Liver (tissue), 9 donors: ENCODE results near the gene PUS3. TPM values are rescaled to one million over a fixed set of nuclear protein-coding genes. Genes with fewer than 3 reads are reported as not detected.

ENCODE experiments used
- DNase-seq: peaks from one replicate; pipeline ENCODE4 v3.0.0-alpha.2; 2017; ENCODE audit warnings: low spot score
- H3K27ac ChIP-seq, 2 donors: one replicate each; pipeline ENCODE4 v1.7.0; 2013; ENCODE audit warnings: inconsistent platforms in 2 of 2, low read length in 2 of 2, control low read depth in 1 of 2, low read depth in 1 of 2, mild to moderate bottlenecking in 1 of 2
- H3K27me3 ChIP-seq, 4 donors: one replicate each; pipeline versions ENCODE4 v1.6.1 to v1.7.0; 2013; ENCODE audit warnings: low read length in 3 of 4, inconsistent platforms in 1 of 4, mild to moderate bottlenecking in 1 of 4, moderate library complexity in 1 of 4; ENCODE audit not compliant: control insufficient read depth in 4 of 4, insufficient read depth in 4 of 4
- H3K36me3 ChIP-seq, 4 donors: one replicate each; pipeline versions ENCODE4 v1.6.1 to v1.7.0; 2013; ENCODE audit warnings: low read length in 3 of 4, mild to moderate bottlenecking in 3 of 4, low read depth in 1 of 4, moderate library complexity in 1 of 4; ENCODE audit not compliant: control insufficient read depth in 4 of 4, insufficient read depth in 3 of 4
- H3K4me1 ChIP-seq, 4 donors: one replicate each; pipeline versions ENCODE4 v1.6.1 to v1.7.0; 2013; ENCODE audit warnings: low read length in 3 of 4, mild to moderate bottlenecking in 3 of 4, moderate library complexity in 1 of 4; ENCODE audit not compliant: control insufficient read depth in 4 of 4, insufficient read depth in 4 of 4
- H3K4me3 ChIP-seq, 3 donors: one replicate each; pipeline versions ENCODE4 v1.6.1 to v1.7.0; 2013; ENCODE audit warnings: low read length in 3 of 3, control low read depth in 1 of 3, low read depth in 1 of 3, mild to moderate bottlenecking in 1 of 3
- H3K9ac ChIP-seq, 2 donors: one replicate each; pipeline ENCODE4 v1.7.0; 2013; ENCODE audit warnings: low read length in 2 of 2, mild to moderate bottlenecking in 2 of 2, moderate library complexity in 2 of 2, control low read depth in 1 of 2, low read depth in 1 of 2
- H3K9me3 ChIP-seq, 4 donors: one replicate each; pipeline versions ENCODE4 v1.6.1 to v1.7.0; 2013; ENCODE audit warnings: low read length in 3 of 4; ENCODE audit not compliant: control insufficient read depth in 4 of 4
- EGR1 ChIP-seq, 2 donors: IDR thresholded peaks; 2 replicates each; pipeline ENCODE4 v1.6.1; 2016 to 2018; ENCODE audit warnings: antibody characterized with exemption in 2 of 2, low read depth in 2 of 2
- FOXA1 ChIP-seq: IDR thresholded peaks from 2 replicates; pipeline ENCODE4 v1.6.1; 2016; ENCODE audit warnings: antibody characterized with exemption
- FOXA2 ChIP-seq: IDR thresholded peaks from 2 replicates; pipeline ENCODE4 v1.6.1; 2016; ENCODE audit warnings: antibody characterized with exemption
- GABPA ChIP-seq, 2 donors: IDR thresholded peaks in 1 of 2; conservative IDR thresholded peaks in 1 of 2; 2 replicates each; pipeline ENCODE4 v1.6.1; 2016; ENCODE audit warnings: antibody characterized with exemption in 2 of 2, mild to moderate bottlenecking in 1 of 2, moderate library complexity in 1 of 2
- HNF4A ChIP-seq, 2 donors: conservative IDR thresholded peaks; 2 replicates each; pipeline ENCODE4 v1.6.1; 2016; ENCODE audit warnings: antibody characterized with exemption in 2 of 2, mild to moderate bottlenecking in 2 of 2
- HNF4G ChIP-seq: IDR thresholded peaks from 2 replicates; pipeline ENCODE4 v1.6.1; 2016; ENCODE audit warnings: antibody characterized with exemption
- JUND ChIP-seq, 2 donors: IDR thresholded peaks; 2 replicates each; pipeline ENCODE4 v1.6.1; 2016; ENCODE audit warnings: antibody characterized with exemption in 2 of 2
- NR2F2 ChIP-seq: IDR thresholded peaks from 2 replicates; pipeline ENCODE4 v1.6.1; 2016; ENCODE audit warnings: antibody characterized with exemption
- RAD21 ChIP-seq, 2 donors: IDR thresholded peaks; 2 replicates each; pipeline ENCODE4 v1.6.1; 2016; ENCODE audit warnings: antibody characterized with exemption in 2 of 2, mild to moderate bottlenecking in 2 of 2
- RXRA ChIP-seq, 2 donors: IDR thresholded peaks; 2 replicates each; pipeline ENCODE4 v1.6.1; 2017 to 2018; ENCODE audit warnings: antibody characterized with exemption in 2 of 2, mild to moderate bottlenecking in 1 of 2
- SP1 ChIP-seq: IDR thresholded peaks from 2 replicates; pipeline ENCODE4 v1.6.1; 2018; ENCODE audit warnings: antibody characterized with exemption, mild to moderate bottlenecking
- TAF1 ChIP-seq: conservative IDR thresholded peaks from 2 replicates; pipeline ENCODE4 v1.6.1; 2016; ENCODE audit warnings: antibody characterized with exemption, mild to moderate bottlenecking
- YY1 ChIP-seq: IDR thresholded peaks from 2 replicates; pipeline ENCODE4 v1.6.1; 2016; ENCODE audit warnings: antibody characterized with exemption, mild to moderate bottlenecking
- WGBS: extraction: QIAGEN DNeasy Blood & Tissue Kit; methylation state at CpG from one replicate; pipeline ENCODE4 v1.1.7; 2013; 5-methylcytosine and 5-hydroxymethylcytosine counted together
- polyA plus RNA-seq, 2 donors: library from polyadenylated mRNA; stranded (reverse) in 1 of 2; unstranded in 1 of 2; fragments of 200-250 nt in 1 of 2; fragments of >200 nt in 1 of 2; fragmentation: Nextera tagmentation in 1 of 2; extraction: Ambion mirVana in 1 of 2; gene quantifications; one replicate each; pipeline versions ENCODE4 v1.2.1 to v1.2.3, GENCODE V29; 2013 to 2015
- total RNA-seq, 2 donors: library from RNA; depleted of rRNA; stranded (reverse); fragments of >200 nt; gene quantifications; one replicate each; pipeline ENCODE4 v1.2.3, GENCODE V29; 2014
- TF ChIP-seq, protein P1 (sequence below): IDR thresholded peaks from 2 replicates; pipeline ENCODE4 v1.6.1; 2016; ENCODE audit warnings: antibody characterized with exemption
- TF ChIP-seq, protein P2 (sequence below): IDR thresholded peaks from 2 replicates; pipeline ENCODE4 v1.6.1; 2016; ENCODE audit warnings: antibody characterized with exemption
- TF ChIP-seq, protein P3 (sequence below): fragments of 150-350 bp; IDR thresholded peaks from 2 replicates; pipeline ENCODE4 v1.5.1; 2017; ENCODE audit warnings: improper control_type of control experiment, low read depth, low read length; ENCODE audit not compliant: missing input control
- donor health status: healthy.
- donor health status: healthy.
- donor health status: healthy.
- donor health status: healthy.
- donor health status: healthy.

PUS3 gene
- total and polyA plus RNA-seq, 4 donors, result 15.5 to 22.2 (median 17.1) TPM

DNA sequence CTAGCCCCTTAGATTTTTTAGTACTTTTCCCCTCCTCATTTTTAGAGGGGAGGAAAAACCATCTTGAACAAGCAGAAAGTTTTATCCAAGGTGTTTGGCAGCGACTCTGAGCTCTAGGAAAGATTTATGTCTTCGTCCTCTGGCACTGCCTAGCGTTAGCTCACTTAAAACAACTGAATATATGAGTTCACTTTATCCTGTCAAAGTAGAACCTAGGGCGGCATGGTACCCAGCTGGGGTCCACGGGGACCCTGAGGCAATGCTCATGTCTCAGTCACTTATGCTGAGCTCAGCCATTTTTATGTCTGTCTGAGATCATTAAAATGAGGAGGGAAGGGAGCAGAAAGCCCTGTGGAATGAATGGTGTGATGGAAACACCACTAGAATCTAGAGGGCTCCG, 28.7 kb upstream of the PUS3 start:
- WGBS, result 75% methylated on average over 6 of the region's 6 CpGs

DNA sequence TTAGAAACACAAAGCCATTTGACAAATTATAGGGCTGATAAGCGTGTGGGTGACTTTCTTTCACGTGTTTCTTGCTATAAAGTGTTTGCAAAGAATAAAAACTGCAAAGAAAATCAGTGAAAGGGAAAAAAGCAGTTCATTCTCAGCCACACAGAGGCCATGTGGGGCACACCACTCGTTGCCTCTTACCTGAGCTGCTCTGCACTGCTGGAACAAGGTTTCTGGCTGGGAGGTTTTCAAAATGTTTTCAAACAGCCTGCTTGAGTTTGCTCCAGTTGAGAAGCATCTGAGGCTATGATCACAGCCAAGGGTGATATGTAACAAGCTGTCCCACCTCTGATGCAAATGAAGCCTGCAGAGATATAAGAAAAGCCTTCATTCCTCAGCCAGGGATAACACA, 28.1 kb upstream of the PUS3 start:
- WGBS, result 75% methylated on average over 3 of the region's 3 CpGs
- Histone ChIP-seq H3K4me1 (no peaks in the 10 kb centered on the region), H3K27ac (no peak overlapping the region), H3K9ac (no peak overlapping the region), H3K27me3 (no peaks in the 10 kb centered on the region), H3K36me3 (no peaks in the 10 kb centered on the region), H3K4me3 (no peak overlapping the region), H3K9me3 (no peaks in the 10 kb centered on the region)
- no peak for TF ChIP-seq NR2F2
- no peak for TF ChIP-seq RAD21 (IDR thresholded peaks at IDR 0.05)
- TF ChIP-seq EGR1 (IDR thresholded peaks at IDR 0.05; ENCODE audit: low read depth in 2 of 2), result no peak
- TF ChIP-seq YY1, result no peak
- DNase-seq, result no peak

More for the DNA sequence above, 28.7 kb upstream of the PUS3 start:
- Histone ChIP-seq H3K36me3 (no peaks in the 10 kb centered on the region), H3K9ac (no peak overlapping the region), H3K27ac (no peak overlapping the region), H3K4me1 (no peaks in the 10 kb centered on the region), H3K9me3 (no peaks in the 10 kb centered on the region), H3K4me3 (no peak overlapping the region), H3K27me3 (no peaks in the 10 kb centered on the region)
- DNase-seq, result no peak
- TF ChIP-seq, protein P1, sequence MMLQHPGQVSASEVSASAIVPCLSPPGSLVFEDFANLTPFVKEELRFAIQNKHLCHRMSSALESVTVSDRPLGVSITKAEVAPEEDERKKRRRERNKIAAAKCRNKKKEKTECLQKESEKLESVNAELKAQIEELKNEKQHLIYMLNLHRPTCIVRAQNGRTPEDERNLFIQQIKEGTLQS, result no peak
- TF ChIP-seq GABPA (IDR thresholded peaks at IDR 0.05 in 1 of 2, conservative IDR thresholded peaks at IDR 0.05 in 1 of 2) (no peak), JUND (IDR thresholded peaks at IDR 0.05) (no peak), TAF1 (no peak), FOXA2 (no peak), EGR1 (IDR thresholded peaks at IDR 0.05; ENCODE audit: low read depth in 2 of 2) (no peak), YY1 (no peak), SP1 (no peak), HNF4A (conservative IDR thresholded peaks at IDR 0.05) (no peak)
- TF ChIP-seq, protein P2, sequence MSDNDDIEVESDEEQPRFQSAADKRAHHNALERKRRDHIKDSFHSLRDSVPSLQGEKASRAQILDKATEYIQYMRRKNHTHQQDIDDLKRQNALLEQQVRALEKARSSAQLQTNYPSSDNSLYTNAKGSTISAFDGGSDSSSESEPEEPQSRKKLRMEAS, result no peak

DNA sequence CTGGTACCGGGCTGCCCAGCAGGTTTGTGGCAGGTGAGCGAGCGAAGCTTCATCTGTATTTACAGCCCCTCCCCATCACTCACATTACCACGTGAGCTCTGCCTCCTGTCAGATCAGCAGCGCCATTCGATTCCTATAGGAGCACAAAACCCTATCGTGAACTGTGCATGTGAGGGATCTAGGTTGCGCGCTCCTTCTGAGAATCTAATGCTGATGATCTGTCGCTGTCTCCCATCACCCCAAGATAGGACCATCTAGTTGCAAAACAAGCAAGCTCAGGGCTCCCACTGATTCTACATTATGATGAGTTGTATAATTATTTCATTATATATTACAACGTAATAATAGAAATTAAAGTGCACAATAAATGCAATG, 27.1 kb upstream of the PUS3 start:
- no peak overlapping the region for H3K9ac ChIP-seq
- H3K9me3 ChIP-seq, result no peaks in the 10 kb centered on the region
- no peak overlapping the region for H3K27ac ChIP-seq
- no peak overlapping the region for H3K4me3 ChIP-seq
- DNase-seq, result no peak
- H3K36me3 ChIP-seq, result no peaks in the 10 kb centered on the region
- TF ChIP-seq, protein P2, result no peak
- TF ChIP-seq, protein P3, sequence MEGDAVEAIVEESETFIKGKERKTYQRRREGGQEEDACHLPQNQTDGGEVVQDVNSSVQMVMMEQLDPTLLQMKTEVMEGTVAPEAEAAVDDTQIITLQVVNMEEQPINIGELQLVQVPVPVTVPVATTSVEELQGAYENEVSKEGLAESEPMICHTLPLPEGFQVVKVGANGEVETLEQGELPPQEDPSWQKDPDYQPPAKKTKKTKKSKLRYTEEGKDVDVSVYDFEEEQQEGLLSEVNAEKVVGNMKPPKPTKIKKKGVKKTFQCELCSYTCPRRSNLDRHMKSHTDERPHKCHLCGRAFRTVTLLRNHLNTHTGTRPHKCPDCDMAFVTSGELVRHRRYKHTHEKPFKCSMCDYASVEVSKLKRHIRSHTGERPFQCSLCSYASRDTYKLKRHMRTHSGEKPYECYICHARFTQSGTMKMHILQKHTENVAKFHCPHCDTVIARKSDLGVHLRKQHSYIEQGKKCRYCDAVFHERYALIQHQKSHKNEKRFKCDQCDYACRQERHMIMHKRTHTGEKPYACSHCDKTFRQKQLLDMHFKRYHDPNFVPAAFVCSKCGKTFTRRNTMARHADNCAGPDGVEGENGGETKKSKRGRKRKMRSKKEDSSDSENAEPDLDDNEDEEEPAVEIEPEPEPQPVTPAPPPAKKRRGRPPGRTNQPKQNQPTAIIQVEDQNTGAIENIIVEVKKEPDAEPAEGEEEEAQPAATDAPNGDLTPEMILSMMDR, result no peak
- TF ChIP-seq, protein P1, result no peak
- TF ChIP-seq EGR1 (IDR thresholded peaks at IDR 0.05; ENCODE audit: low read depth in 2 of 2) (no peak), FOXA1 (no peak), YY1 (no peak), HNF4G (no peak), TAF1 (no peak), JUND (IDR thresholded peaks at IDR 0.05) (no peak), RAD21 (IDR thresholded peaks at IDR 0.05) (no peak), RXRA (IDR thresholded peaks at IDR 0.05) (no peak), GABPA (IDR thresholded peaks at IDR 0.05 in 1 of 2, conservative IDR thresholded peaks at IDR 0.05 in 1 of 2) (no peak)
- 93% methylated on average over 11 of the region's 11 CpGs for WGBS
- H3K4me1 ChIP-seq, result peaks cover under 1 to 10% (median 5%) of the 10 kb centered on the region in 4 donors
- H3K27me3 ChIP-seq, result no peaks in the 10 kb centered on the region
